A673 (cell line): Measurements from ENCODE around the gene TOM1L2.

Source experiments
- CTCF ChIP-seq: fragments of 300-800, 200-600 bp; sonication (generic); conservative IDR thresholded peaks from 2 replicates; pipeline ENCODE4 v1.5.1; 2017; ENCODE audit warnings: low read depth, mild to moderate bottlenecking, antibody characterized with exemption, low read length, moderate library complexity, mixed read lengths
- EZH2 ChIP-seq: fragments of 200-600 bp; sonication (generic); IDR thresholded peaks from 2 replicates; pipeline ENCODE4 v1.6.1; 2017; ENCODE audit warnings: borderline replicate concordance, low read depth, mild to moderate bottlenecking, mixed read lengths, antibody characterized with exemption, low read length; ENCODE audit not compliant: poor library complexity, severe bottlenecking

GRCh38 chr17:17926840-17927449 is 45.3 kb downstream of the TOM1L2 start:
- TF ChIP-seq CTCF (no peak), EZH2 (no peak)
